IPS-11a (cell line): Measurements from ENCODE around the gene MAST4.

Experiments used
- H3K4me3 ChIP-seq: one replicate; pipeline ENCODE4 v1.5.1; 2013; ENCODE audit warnings: low read depth, low read length, control low read depth

Gene MAST4

DNA sequence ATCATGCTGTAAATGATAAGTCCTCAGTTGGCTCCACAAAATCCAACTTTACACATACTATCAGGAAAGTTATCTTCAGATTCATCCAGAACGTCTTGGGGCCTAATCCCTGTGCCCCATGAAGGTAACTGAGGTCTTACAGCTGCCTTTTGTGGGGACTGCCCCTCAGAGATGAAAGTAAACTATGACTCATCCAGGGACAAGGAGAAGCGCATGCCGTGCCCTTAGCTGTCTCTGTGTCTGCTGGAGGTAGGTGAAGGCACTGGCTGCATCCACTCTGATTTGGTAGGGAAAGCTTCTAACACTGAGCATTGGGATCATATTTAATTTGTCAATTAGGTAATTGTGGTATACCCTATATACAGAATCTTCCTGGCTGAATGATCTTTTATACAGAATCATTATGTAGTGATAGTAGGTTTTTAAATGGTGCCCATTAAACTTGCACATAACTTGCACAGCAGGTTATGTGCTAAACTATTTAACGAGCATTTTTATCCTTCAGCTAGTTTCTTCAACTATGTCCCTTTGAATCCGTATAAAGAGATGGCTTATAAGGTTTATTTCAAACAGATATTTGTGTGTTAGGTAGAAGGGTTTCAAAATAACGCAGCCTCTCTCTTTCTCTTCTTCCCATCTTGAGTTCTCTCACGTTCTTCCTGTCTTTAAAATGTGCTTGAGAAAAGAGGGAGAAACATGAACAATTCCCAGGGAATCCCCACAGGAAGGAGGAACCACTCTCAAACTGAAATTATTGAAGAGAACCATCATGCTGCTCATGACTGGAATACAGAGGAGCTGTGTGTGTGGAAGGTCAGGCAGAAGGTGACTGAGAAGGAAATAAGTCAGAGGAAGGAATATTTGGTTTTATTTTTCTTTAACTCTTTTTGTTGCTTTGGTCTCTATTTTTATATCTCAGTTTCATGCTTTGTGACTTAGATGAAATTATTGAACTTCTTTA is 349.5 kb downstream of the MAST4 start:
- H3K4me3 ChIP-seq = no peak overlapping the region

DNA sequence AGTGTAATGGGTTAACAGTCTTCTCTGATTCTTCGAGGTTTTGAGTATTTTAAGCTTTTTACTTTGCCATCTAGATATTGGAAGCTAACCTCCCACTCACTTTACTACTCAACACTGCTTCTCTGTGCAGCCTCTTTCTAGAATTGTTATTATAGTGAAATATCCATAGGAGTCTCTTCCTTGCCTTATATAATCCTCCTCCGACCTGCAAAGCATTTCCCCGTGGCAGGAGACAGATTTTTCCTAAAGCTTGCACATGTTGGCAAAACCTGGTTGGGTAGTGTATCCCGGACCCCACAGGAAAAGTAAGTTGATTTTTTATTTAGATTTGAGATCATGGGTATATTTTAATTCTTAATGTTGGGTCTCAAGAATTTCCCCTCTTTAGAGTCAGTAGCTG is 351.3 kb downstream of the MAST4 start:
- no peak overlapping the region for H3K4me3 ChIP-seq

DNA sequence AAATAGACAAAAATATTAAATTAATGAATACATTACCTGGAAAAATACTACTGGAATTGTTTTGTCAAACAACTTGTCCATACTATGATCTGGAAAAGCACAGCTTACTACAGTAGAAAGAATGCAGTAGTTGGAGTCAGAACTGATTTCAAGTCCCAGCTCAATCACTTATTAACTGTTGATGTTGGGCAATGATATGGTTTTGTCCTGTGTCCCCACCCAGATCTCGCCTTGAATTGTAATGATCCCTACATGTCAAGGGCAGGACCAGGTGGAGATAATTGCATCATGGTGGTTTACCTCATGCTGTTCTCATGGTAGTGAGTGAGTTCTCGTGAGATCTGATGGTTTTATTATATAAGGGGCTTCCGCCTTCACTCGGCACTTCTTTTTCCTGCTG is 352.9 kb downstream of the MAST4 start:
- no peak overlapping the region for H3K4me3 ChIP-seq

DNA sequence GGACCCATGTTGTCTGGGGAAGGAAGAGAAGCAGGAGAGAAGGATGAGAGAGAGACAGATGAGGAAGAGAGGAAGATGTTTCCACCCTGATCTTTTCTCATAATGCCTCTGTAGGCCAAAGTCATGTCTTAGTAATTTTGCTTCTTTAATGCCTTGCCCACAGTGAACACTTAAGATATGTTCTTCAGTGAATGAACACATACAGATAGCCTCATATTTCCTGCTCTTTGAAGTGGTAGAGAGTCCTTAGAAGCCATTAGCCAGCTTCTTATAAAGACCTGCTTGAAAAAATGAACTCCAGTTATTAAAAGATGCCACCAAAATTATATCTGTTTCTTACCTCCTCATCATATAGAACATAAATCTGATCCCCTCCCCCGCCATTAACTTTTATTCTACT is 356.0 kb downstream of the MAST4 start:
- no peak overlapping the region for H3K4me3 ChIP-seq

DNA sequence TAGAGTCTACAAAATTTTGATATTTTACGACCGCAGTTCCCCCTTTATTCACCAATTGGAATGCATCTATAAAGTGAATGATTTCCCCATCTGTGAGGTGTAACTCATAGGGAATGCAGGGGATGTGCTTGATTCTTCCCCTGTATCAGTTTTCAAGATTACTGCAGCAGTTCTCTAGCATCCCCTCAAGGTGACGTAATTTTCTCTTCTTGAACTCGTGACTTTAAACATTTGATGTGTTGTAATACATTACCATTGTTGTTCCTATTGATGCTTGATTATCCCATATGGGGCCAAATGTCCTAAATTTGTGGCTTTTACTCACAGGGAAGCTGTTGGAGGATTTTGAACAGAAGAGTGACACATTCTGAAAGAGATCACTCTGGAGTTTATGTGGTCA is 360.2 kb downstream of the MAST4 start:
- H3K4me3 ChIP-seq = no peak overlapping the region

DNA sequence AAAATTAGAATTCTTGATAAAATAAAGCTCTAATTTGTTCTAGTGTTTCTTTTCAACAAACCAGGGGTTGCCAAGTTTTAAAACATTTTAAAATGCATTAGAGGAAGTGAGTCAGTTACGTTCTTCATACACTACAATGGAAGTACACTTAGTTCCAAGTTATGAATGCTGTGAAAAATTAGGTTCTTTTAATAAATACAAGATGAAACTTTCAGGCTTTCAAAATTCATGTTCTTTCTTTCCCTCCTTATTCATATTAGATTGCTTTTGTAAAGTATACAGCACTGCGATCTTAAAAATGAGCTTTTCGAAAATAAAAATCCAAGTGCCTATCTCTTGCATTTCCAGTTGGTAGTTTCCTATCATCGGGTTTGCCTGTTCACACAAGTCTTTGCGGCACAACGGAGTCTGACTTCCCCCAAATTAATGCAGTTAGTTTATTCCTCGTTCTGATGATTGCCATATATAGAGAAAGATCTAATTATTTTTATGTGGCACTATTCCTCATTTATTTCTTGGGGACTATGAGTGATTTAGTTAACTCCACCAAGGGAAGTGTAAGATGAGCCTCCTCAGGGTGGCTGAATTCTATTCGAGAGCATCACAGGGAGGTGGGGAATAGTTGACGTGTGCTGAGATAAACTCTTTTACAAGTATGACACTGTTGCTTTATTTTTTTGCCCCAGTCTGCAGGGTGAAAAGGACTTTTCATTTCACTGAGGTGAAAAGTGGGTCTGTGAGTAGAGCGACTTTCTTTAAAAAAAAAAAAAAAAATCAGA is 362.2 kb downstream of the MAST4 start:
- H3K4me3 ChIP-seq = no peak overlapping the region

DNA sequence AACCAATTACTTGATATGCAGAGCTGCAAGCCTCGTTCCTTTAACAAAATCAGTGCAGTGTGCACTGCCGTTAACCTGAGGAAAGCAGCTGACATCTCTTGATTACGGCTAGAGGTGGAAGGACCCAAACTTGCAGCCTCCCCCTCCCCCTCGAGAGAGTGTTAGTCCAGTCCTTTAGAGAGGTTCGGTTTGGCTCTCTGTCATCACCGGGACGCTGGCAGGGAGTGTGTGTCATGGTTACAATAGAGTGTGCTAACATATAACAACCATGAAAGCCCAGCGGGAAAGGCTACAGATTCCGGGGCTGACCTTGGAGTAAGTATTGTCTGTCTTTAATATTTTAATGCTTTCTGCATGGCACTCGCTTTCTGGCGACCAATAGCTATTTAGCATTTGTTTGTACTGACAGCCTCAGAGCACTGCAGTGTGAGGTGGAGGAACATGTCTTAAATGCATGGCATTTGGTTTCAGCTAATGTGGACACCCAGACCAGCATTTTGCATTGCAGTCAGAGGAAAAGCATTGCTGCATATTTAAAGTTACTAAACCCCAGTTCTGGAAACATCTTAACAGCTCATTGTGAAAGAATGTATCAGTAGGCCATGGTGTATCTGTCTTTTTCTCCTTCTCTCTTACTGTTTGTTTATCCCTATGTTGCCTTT is 362.9 kb downstream of the MAST4 start:
- no peak overlapping the region for H3K4me3 ChIP-seq

DNA sequence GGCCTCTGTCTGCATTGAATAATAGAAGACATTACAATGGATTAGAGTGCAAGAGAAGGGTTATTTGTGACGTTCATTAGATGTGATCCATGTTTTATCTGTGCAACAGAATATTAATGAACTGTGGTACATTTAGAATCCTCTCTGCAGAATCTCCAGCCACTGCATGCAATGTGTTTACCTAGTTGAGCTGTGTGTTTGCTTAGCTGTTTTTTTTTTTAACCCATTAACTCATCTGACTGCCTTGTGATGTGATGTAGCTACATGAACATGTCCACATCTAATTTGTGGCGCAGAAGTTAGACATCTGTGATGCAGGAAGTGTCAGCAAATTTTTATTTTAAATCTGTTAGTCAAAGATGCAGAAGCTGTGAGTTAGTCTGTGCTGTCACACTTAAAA is 363.5 kb downstream of the MAST4 start:
- H3K4me3 ChIP-seq = no peak overlapping the region

DNA sequence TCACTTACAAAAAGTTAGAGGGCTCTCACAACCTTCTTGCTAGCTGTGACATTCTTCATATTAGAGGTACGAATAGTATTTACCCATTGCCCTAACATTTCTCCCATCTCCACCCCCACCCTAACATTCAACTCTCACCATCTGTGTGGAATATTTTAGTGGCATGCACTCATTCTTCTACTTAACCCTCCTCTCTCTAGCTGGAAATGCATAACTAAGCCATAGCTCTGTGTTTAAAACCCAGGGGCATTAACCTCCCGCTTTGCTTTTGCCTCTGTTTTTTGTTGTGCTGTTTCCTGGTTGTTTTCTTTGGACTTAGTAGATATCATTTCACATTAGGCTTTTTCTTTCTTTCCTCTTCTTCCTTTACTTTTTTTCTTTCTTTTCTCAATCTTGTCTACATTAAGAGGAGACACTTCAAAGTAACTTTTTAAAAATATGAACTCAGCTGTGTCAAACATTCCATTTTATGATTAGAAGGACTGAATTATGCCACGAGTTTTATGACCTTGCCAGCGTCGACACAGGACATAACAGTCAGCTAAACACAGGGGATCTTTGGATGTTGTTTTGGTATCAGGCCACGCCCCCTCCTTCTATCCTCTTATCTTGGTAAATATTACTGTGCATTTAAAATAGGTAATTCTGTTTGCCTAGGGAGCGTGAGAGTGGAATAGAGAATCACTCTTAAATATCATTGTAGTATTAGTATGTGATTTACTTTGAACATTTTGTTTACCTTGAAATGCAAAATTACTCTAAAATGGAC is 364.4 kb downstream of the MAST4 start:
- no peak overlapping the region for H3K4me3 ChIP-seq

DNA sequence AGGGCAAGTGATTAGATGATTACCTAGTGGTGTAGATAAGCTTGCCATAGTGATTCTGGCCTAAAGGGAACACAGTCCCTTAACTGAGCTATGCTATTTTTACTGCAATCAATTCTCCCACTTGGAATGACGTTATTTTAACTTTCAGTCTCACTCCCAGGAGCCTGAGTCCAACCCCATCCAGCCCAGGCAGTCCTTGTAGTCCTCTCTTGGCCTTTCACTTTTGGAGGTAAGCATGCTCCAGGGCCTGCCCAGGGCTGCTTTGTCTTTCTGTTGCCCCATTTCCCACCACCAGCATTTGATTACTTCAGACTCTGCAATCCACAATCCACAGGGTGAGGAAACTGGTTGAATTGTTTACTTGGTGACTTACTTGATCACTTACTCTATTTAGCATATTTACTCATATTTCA is 367.4 kb downstream of the MAST4 start:
- no peak overlapping the region for H3K4me3 ChIP-seq

DNA sequence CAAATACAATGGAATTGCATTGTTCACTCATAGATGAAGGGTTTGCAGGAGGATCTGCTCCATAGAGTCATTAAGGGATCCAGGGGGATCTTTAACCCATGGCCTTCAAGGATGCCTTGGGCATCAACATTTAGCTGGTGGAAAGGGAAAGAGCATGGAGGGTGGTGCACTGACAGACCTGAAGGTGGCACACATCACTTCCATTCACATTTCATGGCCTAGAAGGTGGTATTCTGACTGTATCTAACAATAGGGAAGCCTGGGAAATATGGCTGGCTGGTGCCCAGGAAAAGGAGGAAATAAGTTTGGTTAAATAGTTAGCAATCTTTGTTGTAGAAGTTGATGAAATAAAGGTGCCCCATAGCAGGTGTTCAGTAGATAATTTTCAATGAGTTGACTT is 370.2 kb downstream of the MAST4 start:
- no peak overlapping the region for H3K4me3 ChIP-seq

DNA sequence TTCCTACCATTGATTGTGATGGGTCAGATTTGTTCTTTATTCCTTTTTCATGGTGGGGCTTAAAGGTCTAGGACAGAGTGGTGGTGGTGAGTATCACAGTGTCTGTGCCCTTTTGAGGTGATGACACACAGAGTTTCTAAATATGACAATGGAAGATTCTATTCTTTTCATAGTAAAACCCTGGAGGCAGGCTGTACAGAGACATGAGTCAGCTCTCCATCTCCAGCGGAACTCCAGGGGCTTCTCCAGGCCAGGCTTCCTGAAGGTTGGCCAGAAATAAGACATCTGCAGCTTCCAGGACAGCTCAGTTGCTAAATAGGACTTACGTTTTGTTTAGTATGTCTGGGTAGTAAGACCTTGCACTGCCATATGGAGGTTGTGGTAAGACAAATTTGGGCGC is 370.9 kb downstream of the MAST4 start:
- H3K4me3 ChIP-seq = no peak overlapping the region

DNA sequence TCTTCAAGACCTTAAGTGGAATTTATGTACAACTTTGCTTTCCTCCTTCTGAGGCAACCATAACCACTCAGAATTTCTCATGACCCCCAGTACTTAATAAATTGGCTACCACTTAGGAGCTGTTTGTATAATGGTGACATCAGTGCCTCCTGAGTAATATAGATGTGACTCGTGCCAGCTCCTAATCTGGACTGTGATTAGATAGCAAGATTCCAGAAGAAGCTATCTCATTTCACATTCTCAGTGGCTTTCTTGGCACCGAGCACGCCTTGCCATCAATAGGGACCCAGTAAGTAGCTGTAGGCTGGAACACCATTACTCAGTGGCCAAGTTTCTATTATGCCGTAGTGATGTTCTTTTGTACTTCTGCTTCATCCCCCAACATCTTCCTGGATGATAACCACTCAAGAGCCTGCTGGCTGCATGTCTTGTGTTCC is 371.7 kb downstream of the MAST4 start:
- H3K4me3 ChIP-seq = no peak overlapping the region

DNA sequence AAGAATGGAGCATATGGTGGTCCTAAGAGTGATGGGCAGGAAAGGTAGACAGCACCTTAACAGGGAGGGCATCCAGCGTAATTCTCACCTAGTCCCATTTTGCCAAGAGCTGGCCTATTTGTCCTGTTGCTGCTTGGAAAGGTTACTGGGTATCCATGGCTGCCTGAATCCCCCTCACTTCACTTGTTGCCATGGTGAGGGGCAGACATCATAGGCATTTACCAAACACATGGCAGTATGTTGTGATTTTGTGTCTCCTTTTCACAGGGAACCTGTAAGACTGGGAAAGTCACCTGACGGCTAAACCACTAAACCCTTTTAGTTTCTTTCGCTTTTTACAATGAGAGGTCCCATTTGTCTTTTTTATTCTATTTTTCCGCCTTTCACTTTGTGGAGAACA is 373.3 kb downstream of the MAST4 start:
- no peak overlapping the region for H3K4me3 ChIP-seq

DNA sequence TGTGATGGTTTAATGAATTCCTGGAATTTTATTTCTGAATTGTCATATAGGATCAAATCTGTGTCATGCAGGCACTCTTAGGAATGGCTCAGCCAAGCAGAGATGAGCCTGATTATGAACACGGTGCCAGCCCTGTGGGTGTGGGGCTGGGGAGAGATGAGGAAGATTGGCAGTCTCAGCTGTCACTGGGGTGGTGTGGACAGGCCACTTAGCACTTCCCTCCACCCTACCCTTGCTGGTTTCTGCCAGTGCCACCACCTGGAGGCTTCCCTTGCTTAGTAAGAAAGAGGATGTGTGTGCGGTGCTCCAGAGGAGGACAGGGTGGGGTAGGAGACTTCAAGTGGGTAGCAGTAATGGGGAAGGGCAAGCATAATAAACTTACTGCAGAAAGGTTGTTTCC is 373.8 kb downstream of the MAST4 start:
- H3K4me3 ChIP-seq = no peak overlapping the region

DNA sequence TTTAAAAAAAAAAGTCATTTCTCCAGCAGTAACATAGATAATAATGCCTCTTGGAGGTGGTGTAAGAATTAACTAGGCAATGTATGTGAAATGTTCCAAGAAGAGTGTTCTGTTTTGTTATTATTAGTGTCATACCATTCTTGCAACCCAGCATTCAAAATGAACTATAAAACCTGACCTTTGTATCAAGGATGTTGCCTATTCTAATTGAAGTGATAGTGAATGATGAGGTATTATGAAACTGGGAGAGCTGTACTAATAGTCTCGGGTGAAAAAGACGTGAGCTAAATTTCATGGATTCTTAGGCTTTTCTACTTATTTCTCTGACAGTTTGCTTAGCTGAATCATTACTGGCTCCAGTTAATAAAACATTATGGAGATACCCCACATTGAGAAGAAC is 375.8 kb downstream of the MAST4 start:
- no peak overlapping the region for H3K4me3 ChIP-seq

DNA sequence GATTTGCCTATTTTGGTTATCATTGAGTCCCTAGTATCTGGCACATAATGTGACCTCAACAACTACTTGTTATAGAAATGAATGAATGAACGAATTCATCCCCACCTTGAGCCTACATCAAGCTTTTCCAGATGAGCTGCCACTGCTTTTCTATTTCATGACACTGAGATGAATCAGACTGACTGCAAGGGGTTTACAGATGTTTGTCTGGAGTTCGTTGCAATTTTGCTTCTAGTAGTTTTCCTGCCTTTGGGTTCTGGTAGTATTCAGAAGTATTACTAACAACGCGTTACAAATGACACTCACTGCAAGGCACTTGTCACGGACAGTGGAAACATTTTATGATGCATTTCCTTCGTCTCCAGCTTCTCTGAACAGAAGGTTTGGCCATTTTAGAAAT is 378.1 kb downstream of the MAST4 start:
- no peak overlapping the region for H3K4me3 ChIP-seq

DNA sequence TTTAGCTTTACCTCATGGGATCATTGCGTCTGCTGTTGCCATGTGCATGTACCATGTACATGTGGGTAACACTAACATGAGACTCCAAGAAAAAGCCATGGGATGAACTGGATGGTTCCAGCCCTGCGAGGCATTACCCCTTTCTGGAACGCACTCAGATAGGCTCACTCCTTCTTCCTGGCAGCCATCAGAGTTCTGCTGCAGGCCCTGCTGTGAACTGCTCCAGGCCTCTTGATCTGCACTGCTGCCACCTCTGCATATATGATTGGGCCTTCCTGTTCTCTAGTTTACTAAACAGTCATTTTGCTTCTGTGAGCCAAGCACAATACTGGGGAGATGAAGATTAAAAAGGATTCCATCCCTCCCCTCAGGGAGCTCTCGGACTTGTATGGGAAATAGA is 379.9 kb downstream of the MAST4 start:
- H3K4me3 ChIP-seq = no peak overlapping the region

DNA sequence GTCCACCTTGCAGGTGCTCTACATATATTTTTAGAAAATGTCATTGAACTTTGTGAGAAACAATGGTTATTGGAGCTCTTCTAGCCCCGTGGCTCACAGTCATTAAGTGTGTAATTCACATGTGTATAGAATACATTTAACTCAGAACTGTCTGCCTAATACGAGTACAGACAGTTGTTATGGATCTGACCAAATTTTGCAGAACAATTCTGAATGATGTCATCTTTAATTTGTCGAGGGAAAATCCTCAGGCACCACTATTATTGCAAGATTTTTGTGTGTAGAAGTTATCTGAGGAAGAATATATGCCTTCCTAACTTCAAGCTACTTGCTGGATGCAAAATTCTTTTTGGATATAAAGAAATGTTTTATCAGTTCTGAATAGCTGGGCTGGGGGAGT is 383.5 kb downstream of the MAST4 start:
- H3K4me3 ChIP-seq = no peak overlapping the region

DNA sequence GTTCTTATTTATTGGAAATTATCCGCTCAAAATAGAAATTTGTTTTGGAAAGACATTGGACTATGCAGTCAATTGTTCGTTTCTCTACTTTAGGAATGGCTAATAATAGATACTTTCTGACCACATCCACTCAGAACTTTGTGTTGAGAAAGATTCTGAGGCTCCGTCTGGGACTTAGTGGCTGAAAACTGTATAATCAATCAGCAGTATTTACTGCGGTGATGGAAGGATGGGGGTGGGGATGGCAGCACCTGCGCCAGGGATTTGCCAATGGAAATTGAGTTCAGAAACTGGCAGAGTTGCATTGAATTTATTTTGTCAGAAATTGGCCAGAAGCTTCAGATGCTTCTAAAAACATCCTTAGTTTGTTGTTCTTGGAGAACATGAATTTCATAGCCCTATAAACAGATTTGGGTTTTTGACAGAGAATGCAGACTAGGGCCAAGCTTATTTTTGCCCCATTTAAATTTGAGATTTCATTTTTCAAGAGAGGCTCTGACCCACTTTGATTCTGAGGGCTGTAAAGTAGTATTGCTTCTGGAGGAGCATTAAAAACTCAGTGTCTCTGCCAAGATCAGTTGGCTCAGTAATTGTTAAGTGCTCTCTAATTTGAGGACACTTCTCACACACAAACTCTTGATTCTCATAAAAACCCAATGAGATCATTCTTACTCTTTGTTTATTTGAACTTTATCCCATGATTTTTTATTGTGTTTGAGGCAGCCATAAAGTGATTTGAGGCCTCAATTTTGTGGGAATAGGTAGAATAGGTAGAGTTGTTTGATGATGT is 385.3 kb downstream of the MAST4 start:
- no peak overlapping the region for H3K4me3 ChIP-seq
